M059J (cell line): ENCODE data around the gene PGM2L1. TPM values are rescaled to one million over a fixed set of nuclear protein-coding genes. Genes with fewer than 3 reads are reported as not detected.

ENCODE experiments used
- DNase-seq: peaks from one replicate; pipeline ENCODE4 v3.0.0-alpha.2; 2012; ENCODE audit warnings: low read depth
- total RNA-seq: library from RNA; depleted of rRNA; stranded (reverse); fragments of >200 nt; shearing (Covaris generic); gene quantifications from 2 replicates; pipeline ENCODE4 v1.2.3, GENCODE V29; 2014; rRNA removed

Gene PGM2L1
- total RNA-seq, 1 experiment from 2014 or later = 11.9 TPM

GRCh38 chr11:74299015-74299414 lies 99.2 kb downstream of the PGM2L1 start:
- DNase-seq = no peak

GRCh38 chr11:74297484-74297883 lies 100.7 kb downstream of the PGM2L1 start:
- no peak for DNase-seq

GRCh38 chr11:74288911-74289310 lies 109.3 kb downstream of the PGM2L1 start:
- DNase-seq = no peak

GRCh38 chr11:74288161-74288560 lies 110.1 kb downstream of the PGM2L1 start:
- peak; percentile 87 for DNase-seq

- DNase-seq = peak; percentile 16
Observed at GRCh38 chr11:74284466-74284865, 113.8 kb downstream of the PGM2L1 start.

- no peak for DNase-seq
Observed at GRCh38 chr11:74283580-74284180, 114.6 kb downstream of the PGM2L1 start.

- no peak for DNase-seq
Observed at GRCh38 chr11:74282914-74283371, 115.3 kb downstream of the PGM2L1 start.

- no peak for DNase-seq
Observed at GRCh38 chr11:74282421-74282820, 115.8 kb downstream of the PGM2L1 start.

- peak; percentile 42 for DNase-seq
Observed at GRCh38 chr11:74280494-74280893, 117.7 kb downstream of the PGM2L1 start.

Other genes with a start within 250 kb of the PGM2L1 start
- 16.6 and 22.6 TPM in 2 replicates for gene C2CD3, start 227.4 kb downstream of the PGM2L1 start, total RNA-seq
- 57.4 and 60.4 TPM in 2 replicates for gene PPME1, start 227.1 kb downstream of the PGM2L1 start, total RNA-seq
- 4.2 and 5.4 TPM in 2 replicates for gene P4HA3, start 86.8 kb downstream of the PGM2L1 start, total RNA-seq
- gene KCNE3, start 69.1 kb upstream of the PGM2L1 start, total RNA-seq = 0.10 TPM in 1 of 2 replicates, not detected in the other
- gene LIPT2, start 95.3 kb upstream of the PGM2L1 start, total RNA-seq = 5.3 and 8.9 TPM in 2 replicates
- 26.9 and 37.4 TPM in 2 replicates for gene POLD3, start 194.1 kb upstream of the PGM2L1 start, total RNA-seq